Esophagus squamous epithelium (tissue), 5 donors: ENCODE results near the gene ADH1B. TPM values are rescaled to one million over a fixed set of nuclear protein-coding genes. Genes with fewer than 3 reads are reported as not detected.

Experiments used
- DNase-seq: peaks from one replicate; lab custom pipeline; 2025; lab: John Stamatoyannopoulos, UW
- H3K27ac ChIP-seq, 4 donors: fragments of 200-600 bp; sonication (generic); one replicate each; pipeline ENCODE4 v1.5.1; 2016 to 2019; ENCODE audit warnings: mild to moderate bottlenecking in 1 of 4
- H3K27me3 ChIP-seq, 4 donors: fragments of 200-600 bp; sonication (generic); 1 replicate in 3 of 4; 2 replicates in 1 of 4; pipeline versions ENCODE4 v1.5.1 to v1.6.0; 2017 to 2021; ENCODE audit warnings: antibody characterized with exemption in 1 of 4
- H3K36me3 ChIP-seq, 3 donors: fragments of 200-600 bp; sonication (generic); one replicate each; pipeline ENCODE4 v1.5.1; 2016 to 2019
- H3K4me1 ChIP-seq, 3 donors: fragments of 200-600 bp; sonication (generic); one replicate each; pipeline ENCODE4 v1.5.1; 2017 to 2019
- H3K4me3 ChIP-seq, 4 donors: fragments of 200-600 bp; sonication (generic); 1 replicate in 3 of 4; 2 replicates in 1 of 4; pipeline ENCODE4 v1.5.1; 2016 to 2019; ENCODE audit warnings: mild to moderate bottlenecking in 2 of 4, moderate library complexity in 1 of 4
- H3K9me3 ChIP-seq, 3 donors: fragments of 200-600 bp; sonication (generic); one replicate each; pipeline ENCODE4 v1.5.1; 2016 to 2019
- POLR2A ChIP-seq, 4 donors: fragments of 450-650 bp; IDR thresholded peaks; one replicate each; pipeline ENCODE4 v1.6.1; 2017; ENCODE audit warnings: antibody characterized with exemption in 4 of 4, mild to moderate bottlenecking in 4 of 4, moderate library complexity in 3 of 4
- WGBS, 2 donors: methylation state at CpG; one replicate each; pipeline ENCODE4 v1.1.5; 2018; 5-methylcytosine and 5-hydroxymethylcytosine counted together
- intact Hi-C: fragments of 100-400 bp; cut with DNase I; formaldehyde crosslinking; loops from one replicate; pipeline ENCODE4 v1.15.0; 2022
- total RNA-seq, 4 donors: library from RNA; depleted of rRNA; stranded (reverse); fragments of >200 nt; gene quantifications; one replicate each; pipeline ENCODE4 v1.1.0, GENCODE V29; 2016
- TF ChIP-seq, protein P1 (sequence below), 6 experiments: fragments of 450-650 bp in 4 of 6; fragments of 200-600 bp in 2 of 6; sonication (generic) in 2 of 6; IDR thresholded peaks; one replicate each; pipeline ENCODE4 v1.5.1; 2016 to 2019; ENCODE audit warnings: antibody characterized with exemption in 6 of 6, mild to moderate bottlenecking in 4 of 6, moderate library complexity in 4 of 6
- donor health status: DM: yes; HTN: yes; CAD: no.

The ADH1B gene
- total RNA-seq, 4 donors from 2014 or later = 12.9 to 468 (median 181) TPM

DNA sequence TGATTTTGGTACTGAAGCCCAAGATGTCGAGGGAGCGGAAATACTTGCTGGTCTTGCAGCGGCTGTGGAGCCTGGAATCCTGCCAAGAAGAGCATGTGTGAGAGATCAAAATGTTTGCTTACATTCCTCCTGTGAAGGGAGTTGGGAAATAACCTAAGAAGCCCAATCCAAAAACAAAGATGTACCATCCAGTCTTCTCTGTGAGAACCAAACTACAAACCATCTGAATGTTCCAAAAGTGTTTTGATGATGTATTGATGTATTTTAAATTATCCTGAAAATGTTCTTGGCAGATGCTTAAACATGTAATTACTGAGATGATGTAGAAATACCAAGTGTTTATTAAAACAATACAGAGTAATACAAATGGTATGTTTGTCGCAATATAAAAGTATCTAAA, 20.3 kb downstream of the ADH1B start:
- WGBS, 2 donors = 21 to 36% methylated on average over 4 of the region's 4 CpGs
- peak overlapping the region in 2 of 4 donors; percentile 74 to 81 for H3K27ac ChIP-seq

DNA sequence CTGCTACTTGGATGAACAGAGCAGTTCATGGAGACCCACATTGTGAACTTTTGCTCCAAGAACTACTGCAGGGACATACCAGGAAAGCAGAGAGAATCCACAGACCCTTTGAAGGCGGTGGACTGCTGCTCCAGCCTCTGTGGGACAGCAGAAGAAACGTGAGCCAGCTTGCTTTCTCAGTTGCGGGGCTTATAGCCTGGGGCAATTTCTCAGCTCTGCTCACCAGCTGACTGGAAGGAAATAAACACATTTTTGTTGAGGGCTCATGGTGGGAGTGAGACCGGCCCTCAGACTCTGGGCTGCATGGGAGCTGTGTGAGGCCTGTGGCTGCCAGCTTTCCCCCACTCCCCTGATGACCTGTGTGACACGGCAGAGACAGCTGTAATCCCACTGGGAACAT, 27.8 kb downstream of the ADH1B start:
- no peaks in the 10 kb centered on the region for H3K27me3 ChIP-seq
- H3K27ac ChIP-seq = no peak overlapping the region
- WGBS, 2 donors = 71 to 78% methylated on average over 5 of the region's 5 CpGs
- no peak for TF ChIP-seq POLR2A (IDR thresholded peaks at IDR 0.05)
- TF ChIP-seq, protein P1, sequence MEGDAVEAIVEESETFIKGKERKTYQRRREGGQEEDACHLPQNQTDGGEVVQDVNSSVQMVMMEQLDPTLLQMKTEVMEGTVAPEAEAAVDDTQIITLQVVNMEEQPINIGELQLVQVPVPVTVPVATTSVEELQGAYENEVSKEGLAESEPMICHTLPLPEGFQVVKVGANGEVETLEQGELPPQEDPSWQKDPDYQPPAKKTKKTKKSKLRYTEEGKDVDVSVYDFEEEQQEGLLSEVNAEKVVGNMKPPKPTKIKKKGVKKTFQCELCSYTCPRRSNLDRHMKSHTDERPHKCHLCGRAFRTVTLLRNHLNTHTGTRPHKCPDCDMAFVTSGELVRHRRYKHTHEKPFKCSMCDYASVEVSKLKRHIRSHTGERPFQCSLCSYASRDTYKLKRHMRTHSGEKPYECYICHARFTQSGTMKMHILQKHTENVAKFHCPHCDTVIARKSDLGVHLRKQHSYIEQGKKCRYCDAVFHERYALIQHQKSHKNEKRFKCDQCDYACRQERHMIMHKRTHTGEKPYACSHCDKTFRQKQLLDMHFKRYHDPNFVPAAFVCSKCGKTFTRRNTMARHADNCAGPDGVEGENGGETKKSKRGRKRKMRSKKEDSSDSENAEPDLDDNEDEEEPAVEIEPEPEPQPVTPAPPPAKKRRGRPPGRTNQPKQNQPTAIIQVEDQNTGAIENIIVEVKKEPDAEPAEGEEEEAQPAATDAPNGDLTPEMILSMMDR (IDR thresholded peaks at IDR 0.05) = no peak
- DNase-seq = no peak
- no peak overlapping the region for H3K4me3 ChIP-seq
- H3K36me3 ChIP-seq = no peaks in the 10 kb centered on the region
- H3K9me3 ChIP-seq = peaks cover 0 to 2% (median 0%) of the 10 kb centered on the region in 3 donors
- intact Hi-C loops = no loop called here
- H3K4me1 ChIP-seq = peaks cover 0 to 3% (median 0%) of the 10 kb centered on the region in 3 donors

More for the DNA sequence above, 20.3 kb downstream of the ADH1B start:
- Histone ChIP-seq H3K27me3 (no peaks in the 10 kb centered on the region), H3K36me3 (no peaks in the 10 kb centered on the region), H3K4me1 (peaks cover 0 to 19% (median 0%) of the 10 kb centered on the region in 3 donors), H3K9me3 (peaks cover 0 to 4% (median 0%) of the 10 kb centered on the region in 3 donors), H3K4me3 (no peak overlapping the region)
- intact Hi-C loops = no loop called here
- no peak for DNase-seq
- no peak for TF ChIP-seq POLR2A (IDR thresholded peaks at IDR 0.05)
- TF ChIP-seq, protein P1 (IDR thresholded peaks at IDR 0.05) = no peak

DNA sequence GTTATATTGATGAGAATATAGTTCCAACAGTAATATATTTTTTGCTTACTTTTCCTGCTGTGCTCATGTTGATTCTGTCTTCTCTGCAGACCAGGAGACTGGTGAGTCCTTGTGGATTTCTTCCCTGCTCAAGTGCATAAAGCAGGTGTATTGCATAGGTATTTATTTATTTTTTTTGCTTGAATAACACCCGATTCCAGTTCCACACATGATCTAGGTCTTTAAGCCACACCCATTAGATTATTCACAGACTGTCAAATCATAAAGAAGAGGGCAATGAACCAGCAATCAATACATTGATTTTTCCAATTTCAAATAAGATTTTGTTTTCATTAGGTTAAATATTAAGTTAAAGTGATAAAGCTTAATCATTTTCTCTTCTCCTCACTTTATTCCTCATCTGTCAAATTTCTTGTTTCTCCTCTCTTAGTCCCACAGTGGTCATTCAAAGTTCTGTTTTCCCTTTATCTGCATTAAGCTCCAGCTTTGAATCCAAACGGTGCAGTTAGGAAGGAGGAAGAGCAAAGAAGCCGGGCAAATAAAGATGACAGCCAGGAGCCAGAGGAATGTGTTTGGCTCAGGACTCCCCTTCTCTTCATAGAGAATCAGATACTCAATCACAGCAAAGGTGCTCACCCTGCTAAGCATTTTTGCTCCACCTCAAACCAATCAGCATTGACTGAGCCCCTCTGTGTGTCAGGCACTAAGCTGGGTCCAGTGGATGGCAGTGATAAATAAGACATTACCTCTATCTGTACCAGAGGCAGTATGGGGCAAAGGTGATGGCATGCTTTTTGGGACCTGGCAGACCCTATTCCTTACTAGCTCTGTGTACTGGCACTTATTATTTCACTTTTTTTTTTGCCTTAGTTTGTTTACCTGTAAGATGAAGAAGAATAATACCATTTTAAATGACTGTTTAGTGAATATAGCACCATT, 30.1 kb downstream of the ADH1B start, which contains the start of gene ADH1A:
TSS of gene ADH1A (minus strand) at position 138 of the 939 bp plus-strand sequence. CDS start at position 67, 71 bp downstream.
- WGBS, 2 donors = 19 to 67% methylated on average over 1 to 3 of the region's 3 CpGs
- TF ChIP-seq, protein P1 (IDR thresholded peaks at IDR 0.05) = no peak
- TF ChIP-seq POLR2A (IDR thresholded peaks at IDR 0.05) = no peak
- no peak within 1 kb of the TSS for H3K27ac ChIP-seq
- no peak for DNase-seq
- H3K4me3 ChIP-seq = no peak within 1 kb of the TSS
- no peaks in the 10 kb centered on the region for H3K36me3 ChIP-seq
- no peaks in the 10 kb centered on the region for H3K27me3 ChIP-seq
- intact Hi-C loops = no loop called here
- peaks cover 0 to 3% (median 0%) of the 10 kb centered on the region in 3 donors for H3K4me1 ChIP-seq
- no peaks in the 10 kb centered on the region for H3K9me3 ChIP-seq

DNA sequence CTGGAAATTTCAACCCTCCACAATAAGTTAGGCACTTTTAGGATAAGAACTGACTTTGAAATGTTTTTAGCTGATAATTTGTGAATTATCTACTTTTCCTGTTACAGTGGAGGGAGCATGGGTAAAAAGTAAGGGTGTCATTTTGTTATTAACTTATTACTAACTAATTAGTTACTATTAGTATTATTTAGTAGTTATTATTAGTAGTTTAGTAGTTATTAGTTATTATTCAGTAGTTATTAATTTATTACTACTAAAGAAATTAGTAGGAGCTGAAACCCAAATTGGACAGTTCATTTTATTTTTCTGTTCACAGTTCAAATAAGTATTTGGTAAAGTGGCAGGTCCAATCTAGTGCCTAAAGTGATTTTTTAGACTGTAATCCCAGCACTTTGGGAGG, 35.8 kb downstream of the ADH1B start:
- H3K36me3 ChIP-seq = no peaks in the 10 kb centered on the region
- no peaks in the 10 kb centered on the region for H3K4me1 ChIP-seq
- intact Hi-C loops = no loop called here
- H3K27me3 ChIP-seq = no peaks in the 10 kb centered on the region
- TF ChIP-seq, protein P1 (IDR thresholded peaks at IDR 0.05) = no peak
- TF ChIP-seq POLR2A (IDR thresholded peaks at IDR 0.05) = no peak
- no peak overlapping the region for H3K27ac ChIP-seq
- no peaks in the 10 kb centered on the region for H3K9me3 ChIP-seq
- no peak overlapping the region for H3K4me3 ChIP-seq
- no peak for DNase-seq

DNA sequence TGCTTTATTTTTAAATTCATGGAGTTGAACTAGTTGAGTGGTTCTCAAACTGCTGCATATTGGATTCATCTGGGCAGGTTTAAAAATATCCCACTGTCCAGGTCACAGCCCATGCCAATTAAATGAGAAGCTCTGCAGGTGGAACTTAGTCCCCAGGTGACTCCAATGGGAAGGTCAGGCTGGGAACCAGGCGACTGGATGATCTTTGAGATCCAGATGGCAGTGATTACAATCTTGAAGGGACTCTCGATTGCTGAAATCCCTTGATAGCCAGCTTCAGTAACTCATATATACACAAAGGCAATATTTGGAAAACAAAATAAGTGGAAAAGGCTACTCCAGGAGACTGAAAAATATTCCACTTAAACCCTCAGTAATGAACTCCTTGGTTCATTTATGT, 38.5 kb downstream of the ADH1B start:
- no peak overlapping the region for H3K4me3 ChIP-seq
- 78 to 83% methylated on average over 2 of the region's 2 CpGs for WGBS, 2 donors

More for the DNA sequence above, 38.5 kb downstream of the ADH1B start:
- TF ChIP-seq POLR2A (IDR thresholded peaks at IDR 0.05) = no peak
- TF ChIP-seq, protein P1 (IDR thresholded peaks at IDR 0.05) = no peak
- no peak for DNase-seq
- Histone ChIP-seq H3K36me3 (no peaks in the 10 kb centered on the region), H3K27ac (no peak overlapping the region), H3K4me1 (no peaks in the 10 kb centered on the region), H3K27me3 (no peaks in the 10 kb centered on the region), H3K9me3 (no peaks in the 10 kb centered on the region)
- intact Hi-C loops = no loop called here
